Measurements from ENCODE around the gene SOS2.

DNA sequence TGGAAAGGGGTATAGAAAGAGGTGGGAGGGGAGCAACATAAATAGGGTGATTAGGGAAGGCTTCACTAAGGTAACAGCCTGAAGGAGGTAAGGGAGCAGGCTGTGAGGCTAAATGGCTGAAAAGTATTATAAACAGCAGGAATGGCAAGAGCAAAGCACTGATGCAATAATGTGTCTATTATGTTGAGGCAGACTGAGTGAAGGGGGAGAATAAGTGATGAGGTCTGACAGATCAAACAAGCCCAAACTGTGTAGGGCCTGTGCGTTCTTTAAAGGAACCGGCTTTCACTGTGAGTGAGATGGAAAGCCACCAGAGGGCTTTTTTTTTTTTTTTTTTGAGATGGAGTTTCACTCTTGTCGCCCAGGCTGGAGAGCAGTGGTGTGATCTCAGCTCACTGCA is 108.3 kb downstream of the SOS2 start:
- TF ChIP-seq, protein P1, sequence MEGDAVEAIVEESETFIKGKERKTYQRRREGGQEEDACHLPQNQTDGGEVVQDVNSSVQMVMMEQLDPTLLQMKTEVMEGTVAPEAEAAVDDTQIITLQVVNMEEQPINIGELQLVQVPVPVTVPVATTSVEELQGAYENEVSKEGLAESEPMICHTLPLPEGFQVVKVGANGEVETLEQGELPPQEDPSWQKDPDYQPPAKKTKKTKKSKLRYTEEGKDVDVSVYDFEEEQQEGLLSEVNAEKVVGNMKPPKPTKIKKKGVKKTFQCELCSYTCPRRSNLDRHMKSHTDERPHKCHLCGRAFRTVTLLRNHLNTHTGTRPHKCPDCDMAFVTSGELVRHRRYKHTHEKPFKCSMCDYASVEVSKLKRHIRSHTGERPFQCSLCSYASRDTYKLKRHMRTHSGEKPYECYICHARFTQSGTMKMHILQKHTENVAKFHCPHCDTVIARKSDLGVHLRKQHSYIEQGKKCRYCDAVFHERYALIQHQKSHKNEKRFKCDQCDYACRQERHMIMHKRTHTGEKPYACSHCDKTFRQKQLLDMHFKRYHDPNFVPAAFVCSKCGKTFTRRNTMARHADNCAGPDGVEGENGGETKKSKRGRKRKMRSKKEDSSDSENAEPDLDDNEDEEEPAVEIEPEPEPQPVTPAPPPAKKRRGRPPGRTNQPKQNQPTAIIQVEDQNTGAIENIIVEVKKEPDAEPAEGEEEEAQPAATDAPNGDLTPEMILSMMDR (conservative IDR thresholded peaks at IDR 0.05; ENCODE audit: low read length) = no peak
- TF ChIP-seq EZH2phosphoT487 (IDR thresholded peaks at IDR 0.05; ENCODE audit: borderline replicate concordance) = no peak

All from Loucy (cell line).